BJ (cell line): ENCODE data around the gene TPCN2. TPM values are rescaled to one million over a fixed set of nuclear protein-coding genes. Genes with fewer than 3 reads are reported as not detected.

Experiments
- CTCF ChIA-PET: fragments of 350-600 bp; formaldehyde crosslinking; extraction: SDS; loops from one replicate; lab custom pipeline; 2021; ENCODE audit warnings: antibody characterized with exemption, inconsistent platforms; lab: Yijun Ruan, JAX
- POLR2A ChIA-PET: fragments of 300-600 bp; sonication (Branson Sonifier 250); formaldehyde crosslinking; extraction: SDS; loops from one replicate; lab custom pipeline; 2021; ENCODE audit warnings: antibody characterized with exemption; lab: Charles Lee
- DNase-seq: peaks from one replicate; pipeline ENCODE4 v3.0.0-alpha.2; 2011; ENCODE audit warnings: low read depth
- H3K27me3 ChIP-seq: 2 replicates; pipeline ENCODE4 v1.6.0; 2011; ENCODE audit warnings: low read length; ENCODE audit not compliant: control insufficient read depth, insufficient read depth
- H3K36me3 ChIP-seq: 2 replicates; pipeline ENCODE4 v1.5.1; 2011; ENCODE audit warnings: low read length; ENCODE audit not compliant: control insufficient read depth, insufficient read depth
- H3K4me3 ChIP-seq: 2 replicates; pipeline ENCODE4 v1.5.1; 2011; ENCODE audit warnings: low read depth, mild to moderate bottlenecking, control low read depth, low read length
- polyA plus RNA-seq: library from polyadenylated mRNA; depleted of rRNA; stranded (reverse); fragments of >200 nt; gene quantifications from 2 replicates; pipeline ENCODE4 v1.2.3, GENCODE V29; 2011
- TF ChIP-seq, protein P1 (sequence below): IDR thresholded peaks from 2 replicates; pipeline ENCODE4 v1.5.1; 2011; ENCODE audit warnings: low read depth, mild to moderate bottlenecking, control low read depth, inconsistent platforms, low read length, moderate library complexity; ENCODE audit not compliant: insufficient read depth

The TPCN2 gene
- polyA plus RNA-seq, 1 experiment = 9.9 TPM

GRCh38 chr11:69152733-69153421 lies 104.1 kb downstream of the TPCN2 start:
- H3K4me3 ChIP-seq = no peak overlapping the region
- DNase-seq = no peak
- H3K27me3 ChIP-seq = no peaks in the 10 kb centered on the region
- POLR2A ChIA-PET = no interaction called here
- TF ChIP-seq, protein P1, sequence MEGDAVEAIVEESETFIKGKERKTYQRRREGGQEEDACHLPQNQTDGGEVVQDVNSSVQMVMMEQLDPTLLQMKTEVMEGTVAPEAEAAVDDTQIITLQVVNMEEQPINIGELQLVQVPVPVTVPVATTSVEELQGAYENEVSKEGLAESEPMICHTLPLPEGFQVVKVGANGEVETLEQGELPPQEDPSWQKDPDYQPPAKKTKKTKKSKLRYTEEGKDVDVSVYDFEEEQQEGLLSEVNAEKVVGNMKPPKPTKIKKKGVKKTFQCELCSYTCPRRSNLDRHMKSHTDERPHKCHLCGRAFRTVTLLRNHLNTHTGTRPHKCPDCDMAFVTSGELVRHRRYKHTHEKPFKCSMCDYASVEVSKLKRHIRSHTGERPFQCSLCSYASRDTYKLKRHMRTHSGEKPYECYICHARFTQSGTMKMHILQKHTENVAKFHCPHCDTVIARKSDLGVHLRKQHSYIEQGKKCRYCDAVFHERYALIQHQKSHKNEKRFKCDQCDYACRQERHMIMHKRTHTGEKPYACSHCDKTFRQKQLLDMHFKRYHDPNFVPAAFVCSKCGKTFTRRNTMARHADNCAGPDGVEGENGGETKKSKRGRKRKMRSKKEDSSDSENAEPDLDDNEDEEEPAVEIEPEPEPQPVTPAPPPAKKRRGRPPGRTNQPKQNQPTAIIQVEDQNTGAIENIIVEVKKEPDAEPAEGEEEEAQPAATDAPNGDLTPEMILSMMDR = no peak
- CTCF ChIA-PET = interaction anchor here (1.1 to 1.4 kb wide), 2 partner anchors 10 to 21 kb away, joined by 3 to 4 read pairs; no protein-coding TSS in a partner anchor
- no peaks in the 10 kb centered on the region for H3K36me3 ChIP-seq

- Histone ChIP-seq H3K4me3 (no peak overlapping the region), H3K36me3 (no peaks in the 10 kb centered on the region), H3K27me3 (no peaks in the 10 kb centered on the region)
- POLR2A ChIA-PET = no interaction called here
- TF ChIP-seq, protein P1 = no peak
- CTCF ChIA-PET = interaction anchor here (1.1 to 1.4 kb wide), 2 partner anchors 9 to 22 kb away, joined by 3 to 4 read pairs; no protein-coding TSS in a partner anchor
- no peak for DNase-seq
Observed at GRCh38 chr11:69153661-69154060, 104.9 kb downstream of the TPCN2 start.

GRCh38 chr11:69154211-69154913 lies 105.6 kb downstream of the TPCN2 start:
- no peaks in the 10 kb centered on the region for H3K36me3 ChIP-seq
- CTCF ChIA-PET = interaction anchor here (0.6 to 1.4 kb wide), 2 partner anchors 9 to 23 kb away, joined by 4 read pairs; no protein-coding TSS in a partner anchor
- TF ChIP-seq, protein P1 = no peak
- no peak overlapping the region for H3K4me3 ChIP-seq
- no peaks in the 10 kb centered on the region for H3K27me3 ChIP-seq
- POLR2A ChIA-PET = no interaction called here
- no peak for DNase-seq

- ChIA-PET CTCF (interaction anchor here (0.6 kb wide), 2 partner anchors 10 to 520 kb away, joined by 3 to 4 read pairs; no protein-coding TSS in a partner anchor), POLR2A (no interaction called here)
- Histone ChIP-seq H3K4me3 (no peak overlapping the region), H3K36me3 (no peaks in the 10 kb centered on the region), H3K27me3 (no peaks in the 10 kb centered on the region)
- no peak for DNase-seq
- TF ChIP-seq, protein P1 = no peak
Observed at GRCh38 chr11:69154938-69155301, 106.2 kb downstream of the TPCN2 start.
